Measurements from ENCODE around the gene TMEM132E.

- TF ChIP-seq RFX5 (IDR thresholded peaks at IDR 0.05; ENCODE audit: low read depth, low read length) = no peak
- TF ChIP-seq CTCF (conservative IDR thresholded peaks at IDR 0.05; ENCODE audit: low read depth, low read length) = no peak
- TF ChIP-seq CEBPB (IDR thresholded peaks at IDR 0.05; ENCODE audit: low read depth, low read length) = no peak
- TF ChIP-seq MAZ (IDR thresholded peaks at IDR 0.05; ENCODE audit: borderline replicate concordance, low read depth, low read length) = no peak
Measured at GRCh38 chr17:34582185-34582900, 3.0 kb downstream of the TMEM132E start.

Measured in IMR-90 (cell line).